NB4 (cell line): Measurements from ENCODE around the gene APC2.
"Not testable (repeated sequence)": the region's sequence is repeated elsewhere in the genome, so short reads cannot be mapped to it uniquely, and the experiment has no call there.

ENCODE experiments used
- MYC ChIP-seq: IDR thresholded peaks from 2 replicates; pipeline ENCODE4 v1.6.1; 2011; ENCODE audit warnings: low read depth, low read length
- TF ChIP-seq, protein P1 (sequence below): IDR thresholded peaks from one replicate; pipeline ENCODE4 v1.5.1; 2012; ENCODE audit warnings: low read depth, low read length

DNA sequence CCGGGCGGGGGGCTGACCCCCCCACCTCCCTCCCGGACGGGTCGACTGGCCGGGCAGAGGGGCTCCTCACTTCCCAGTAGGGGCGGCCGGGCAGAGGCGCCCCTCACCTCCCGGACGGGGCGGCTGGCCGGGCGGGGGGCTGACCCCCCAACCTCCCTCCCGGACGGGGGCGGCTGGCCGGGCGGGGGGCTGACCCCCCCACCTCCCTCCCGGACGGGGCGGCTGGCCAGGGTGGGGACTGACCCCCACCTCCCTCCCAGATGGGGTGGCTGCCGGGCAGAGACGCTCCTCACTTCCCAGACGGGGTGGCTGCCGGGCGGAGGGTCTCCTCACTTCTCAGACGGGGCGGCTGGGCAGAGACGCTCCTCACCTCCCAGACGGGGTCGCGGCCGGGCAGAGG lies 49.3 kb downstream of the APC2 start:
- TF ChIP-seq, protein P1, sequence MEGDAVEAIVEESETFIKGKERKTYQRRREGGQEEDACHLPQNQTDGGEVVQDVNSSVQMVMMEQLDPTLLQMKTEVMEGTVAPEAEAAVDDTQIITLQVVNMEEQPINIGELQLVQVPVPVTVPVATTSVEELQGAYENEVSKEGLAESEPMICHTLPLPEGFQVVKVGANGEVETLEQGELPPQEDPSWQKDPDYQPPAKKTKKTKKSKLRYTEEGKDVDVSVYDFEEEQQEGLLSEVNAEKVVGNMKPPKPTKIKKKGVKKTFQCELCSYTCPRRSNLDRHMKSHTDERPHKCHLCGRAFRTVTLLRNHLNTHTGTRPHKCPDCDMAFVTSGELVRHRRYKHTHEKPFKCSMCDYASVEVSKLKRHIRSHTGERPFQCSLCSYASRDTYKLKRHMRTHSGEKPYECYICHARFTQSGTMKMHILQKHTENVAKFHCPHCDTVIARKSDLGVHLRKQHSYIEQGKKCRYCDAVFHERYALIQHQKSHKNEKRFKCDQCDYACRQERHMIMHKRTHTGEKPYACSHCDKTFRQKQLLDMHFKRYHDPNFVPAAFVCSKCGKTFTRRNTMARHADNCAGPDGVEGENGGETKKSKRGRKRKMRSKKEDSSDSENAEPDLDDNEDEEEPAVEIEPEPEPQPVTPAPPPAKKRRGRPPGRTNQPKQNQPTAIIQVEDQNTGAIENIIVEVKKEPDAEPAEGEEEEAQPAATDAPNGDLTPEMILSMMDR, result not testable (repeated sequence)
- not testable (repeated sequence) for TF ChIP-seq MYC
